22Rv1 (cell line): ENCODE results near the gene WDR64.

Experiments used
- CTCF ChIP-seq: fragments of 450-650 bp; IDR thresholded peaks from 2 replicates; pipeline ENCODE4 v1.5.1; 2017; ENCODE audit warnings: mild to moderate bottlenecking
- ZFX ChIP-seq: fragments of 450-650 bp; IDR thresholded peaks from 2 replicates; pipeline ENCODE4 v1.6.1; 2017; ENCODE audit warnings: antibody characterized with exemption, borderline replicate concordance

GRCh38 chr1:241846375-241846774 is 194.3 kb downstream of the WDR64 start:
- TF ChIP-seq CTCF (no peak), ZFX (no peak)
